GM21619 (cell line): ENCODE results near the gene CNKSR2.
"Not testable (repeated sequence)": the region's sequence is repeated elsewhere in the genome, so short reads cannot be mapped to it uniquely, and the experiment has no call there.

Experiments
- ATAC-seq: cut with Tn5 transposase; IDR thresholded peaks from one replicate; pipeline ENCODE4 v1.9.1; 2021; ENCODE audit not compliant: unreplicated experiment

CNKSR2 gene

GRCh38 chrX:21438792-21439191 is 64.6 kb downstream of the CNKSR2 start:
- ATAC-seq: peak; percentile 96

DNA sequence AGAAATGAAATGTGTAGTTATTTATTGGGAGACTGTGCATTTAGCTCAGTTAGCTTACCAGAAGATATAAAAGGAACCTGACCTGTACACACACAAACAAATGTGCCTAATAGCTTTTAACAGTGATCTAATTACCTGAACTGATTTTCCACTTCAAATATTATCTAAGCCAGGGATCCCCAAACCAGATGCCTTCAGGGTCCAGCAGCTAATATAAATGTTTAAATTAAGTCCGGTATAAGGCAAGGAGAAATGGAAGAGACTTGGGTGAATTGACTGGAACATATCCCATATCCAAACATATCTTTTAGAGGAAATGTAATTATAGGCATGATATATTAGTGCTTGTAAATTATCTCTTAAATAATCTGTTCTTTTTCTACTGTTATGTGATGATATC is 66.7 kb downstream of the CNKSR2 start:
- no peak for ATAC-seq

GRCh38 chrX:21457718-21458117 is 83.5 kb downstream of the CNKSR2 start:
- ATAC-seq: no peak

GRCh38 chrX:21469071-21469470 is 94.9 kb downstream of the CNKSR2 start:
- no peak for ATAC-seq

DNA sequence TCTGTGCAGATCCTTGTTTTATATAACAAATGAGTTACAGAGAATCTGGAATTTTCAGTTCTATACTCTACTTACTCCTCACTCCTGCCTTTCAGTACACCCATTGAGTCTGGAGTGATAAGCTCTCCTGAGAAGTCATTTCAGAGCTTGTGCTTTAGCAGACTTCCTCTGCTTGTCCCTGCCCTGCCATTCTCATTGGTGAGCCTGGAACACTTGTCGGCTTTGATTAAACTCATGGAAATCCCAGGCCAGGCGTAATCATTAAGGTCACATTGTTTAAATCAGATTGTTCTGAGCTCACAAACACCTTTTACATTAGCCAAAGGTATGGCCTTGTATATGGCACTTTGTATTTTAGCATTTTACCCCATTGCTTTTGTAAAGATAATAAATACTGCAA is 102.7 kb downstream of the CNKSR2 start:
- no peak for ATAC-seq

DNA sequence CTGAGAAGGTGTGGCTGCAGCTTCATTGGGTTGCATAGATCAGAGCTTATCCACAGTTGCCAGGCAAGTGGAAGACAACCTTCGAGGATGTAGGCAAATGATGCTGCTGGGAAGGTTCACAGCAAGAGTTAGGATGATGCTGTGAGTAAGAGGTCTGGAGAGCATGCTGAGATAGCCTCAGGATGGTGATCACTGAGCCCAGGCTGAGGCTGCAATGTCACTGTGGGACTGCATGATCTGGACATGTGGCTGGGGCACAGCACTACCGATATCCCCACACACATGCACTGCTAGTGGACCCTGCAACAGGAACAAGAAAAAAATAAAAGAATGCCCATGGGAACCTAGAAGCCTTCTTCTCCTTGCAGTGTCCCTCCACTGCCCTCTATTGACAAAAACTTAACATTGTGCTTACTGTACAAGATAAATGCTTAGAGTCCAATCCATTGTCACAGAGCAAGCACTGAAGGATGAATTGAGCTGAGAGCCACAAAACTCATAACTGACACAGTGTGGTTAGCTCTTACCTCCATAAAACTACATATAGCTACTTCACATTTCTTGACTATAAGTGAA is 105.6 kb downstream of the CNKSR2 start:
- ATAC-seq: no peak

DNA sequence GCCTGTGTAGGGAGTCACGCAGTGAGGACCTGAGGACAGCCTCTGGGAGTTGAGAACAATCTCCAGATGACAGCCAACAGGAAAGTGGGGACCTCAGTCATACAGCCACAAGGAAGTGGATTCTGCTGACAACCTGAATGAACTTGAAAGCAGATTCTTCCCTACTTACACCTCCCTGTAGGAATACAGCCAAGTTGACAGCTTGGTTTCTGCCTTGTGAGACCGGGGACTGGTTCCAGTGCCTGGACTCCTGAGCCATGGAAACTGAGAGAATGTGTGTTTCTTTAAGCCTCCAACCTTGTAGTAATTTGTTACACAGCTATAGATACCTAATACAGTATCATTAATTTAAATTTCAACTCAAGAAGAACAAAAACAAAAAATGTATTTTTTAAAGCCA is 107.5 kb downstream of the CNKSR2 start:
- no peak for ATAC-seq

DNA sequence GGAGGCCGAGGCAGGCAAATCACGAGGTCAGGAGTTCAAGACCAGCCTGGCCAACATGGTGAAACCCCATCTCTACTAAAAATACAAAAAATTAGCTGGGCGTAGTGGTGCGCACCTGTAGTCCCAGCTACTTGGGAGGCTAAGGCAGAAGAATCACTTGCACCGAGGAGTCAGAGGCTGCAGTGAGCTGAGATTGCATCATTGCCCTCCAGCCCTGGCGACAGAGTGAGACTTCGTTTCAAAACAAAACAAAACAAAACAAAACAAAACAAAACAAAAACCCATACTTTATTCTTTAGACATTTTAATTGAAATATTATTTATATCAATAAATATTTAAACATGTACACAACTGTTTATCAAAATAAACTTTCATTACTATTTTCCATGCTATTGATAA is 109.8 kb downstream of the CNKSR2 start:
- not testable (repeated sequence) for ATAC-seq

GRCh38 chrX:21487832-21488231 is 113.6 kb downstream of the CNKSR2 start:
- ATAC-seq: no peak

GRCh38 chrX:21490341-21490740 is 116.1 kb downstream of the CNKSR2 start:
- ATAC-seq: no peak

GRCh38 chrX:21493226-21493830 is 119.1 kb downstream of the CNKSR2 start:
- ATAC-seq: no peak

GRCh38 chrX:21503593-21503992 is 129.4 kb downstream of the CNKSR2 start:
- ATAC-seq: peak; percentile 78

GRCh38 chrX:21509912-21510311 is 135.7 kb downstream of the CNKSR2 start:
- no peak for ATAC-seq

GRCh38 chrX:21524008-21524407 is 149.8 kb downstream of the CNKSR2 start:
- ATAC-seq: no peak

GRCh38 chrX:21528076-21528475 is 153.9 kb downstream of the CNKSR2 start:
- ATAC-seq: no peak

DNA sequence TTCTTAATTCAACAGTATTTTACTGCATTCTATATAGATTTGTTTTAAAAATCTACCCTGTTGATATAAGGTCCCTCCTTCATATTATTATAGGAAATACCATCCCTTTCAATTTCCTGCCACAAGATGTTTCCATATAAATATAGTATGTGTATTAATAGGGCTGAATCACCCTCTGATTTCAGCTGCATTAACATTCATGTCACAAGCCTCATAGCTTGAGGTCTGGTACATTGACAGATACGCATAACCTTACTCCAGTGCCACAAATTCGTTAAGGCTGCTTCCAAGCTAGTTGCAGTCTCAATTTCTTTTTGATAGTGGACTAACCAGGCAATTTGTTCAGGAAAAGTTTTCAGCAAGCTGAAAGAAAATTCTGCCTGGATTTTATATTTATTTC is 155.6 kb downstream of the CNKSR2 start:
- no peak for ATAC-seq

DNA sequence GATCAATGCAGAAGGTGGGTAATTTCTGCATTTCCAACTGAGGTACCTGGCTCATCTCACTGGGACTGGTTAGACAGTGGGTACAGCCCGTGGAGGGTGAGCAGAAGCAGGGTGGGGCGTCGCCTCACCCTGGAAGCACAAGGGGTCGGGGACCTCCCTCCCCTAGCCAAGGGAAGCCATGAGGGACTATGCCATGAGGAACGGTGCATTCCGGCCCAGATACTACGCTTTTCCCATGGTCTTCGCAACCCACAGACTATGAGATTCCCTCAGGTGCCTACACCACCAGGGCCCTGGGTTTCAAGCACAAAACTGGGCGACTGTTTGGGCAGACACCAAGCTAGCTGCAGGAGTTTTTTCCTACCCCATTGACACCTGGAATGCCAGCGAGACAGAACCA is 170.4 kb downstream of the CNKSR2 start:
- not testable (repeated sequence) for ATAC-seq

DNA sequence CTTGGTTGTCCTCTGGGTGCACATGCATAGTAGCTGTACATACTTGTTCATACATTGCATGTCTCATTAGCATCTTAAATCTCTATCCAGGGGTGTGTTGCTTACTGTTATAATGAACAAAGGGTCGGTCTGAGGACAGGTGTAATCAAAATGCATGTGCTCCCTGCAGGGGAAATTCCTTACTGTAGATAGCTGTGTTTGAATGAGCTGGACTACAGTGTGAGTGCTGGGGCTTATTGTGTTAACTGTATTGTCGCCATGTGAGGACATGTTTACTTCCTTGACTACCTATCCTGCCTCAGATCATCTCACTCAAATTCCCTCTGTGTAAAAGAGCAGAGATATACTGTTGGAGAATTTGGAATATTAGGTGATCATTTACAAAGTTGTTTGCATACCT is 185.2 kb downstream of the CNKSR2 start:
- no peak for ATAC-seq

DNA sequence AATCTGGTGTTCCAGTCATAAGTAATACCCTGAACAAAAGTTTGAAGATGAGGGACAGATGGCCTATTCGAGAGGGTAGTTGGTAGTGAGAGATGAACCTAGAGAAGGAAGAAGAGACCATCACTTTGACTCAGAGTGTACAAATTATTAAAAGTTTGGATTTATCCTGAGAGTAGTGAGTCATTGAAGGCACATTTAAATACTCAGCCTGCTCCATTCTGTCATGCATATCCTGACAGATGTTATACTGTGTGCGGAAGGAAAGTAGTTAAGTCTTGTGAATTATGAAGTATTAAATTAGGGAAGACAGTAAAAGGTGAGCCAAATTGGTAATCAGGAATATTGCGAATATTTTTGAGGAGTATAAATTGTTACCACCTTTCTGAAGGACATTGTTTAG is 190.8 kb downstream of the CNKSR2 start:
- no peak for ATAC-seq

DNA sequence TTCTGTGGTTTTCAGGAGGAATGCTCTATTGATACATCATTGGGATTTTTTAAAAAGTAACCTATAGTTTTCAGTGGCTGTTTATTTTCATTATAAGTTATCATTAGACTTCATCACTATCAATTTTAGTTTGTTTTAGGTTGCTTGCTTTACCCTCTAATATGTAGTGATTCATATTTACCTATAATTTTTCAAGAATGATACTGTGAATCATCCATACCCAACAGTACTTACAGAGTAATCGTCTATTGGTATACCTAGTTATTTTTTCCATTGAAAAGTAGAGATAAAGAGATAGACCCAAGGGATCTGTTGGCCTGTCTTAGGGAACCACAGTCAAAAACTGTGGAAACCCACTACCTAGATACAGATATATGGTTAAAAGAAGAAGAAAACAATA is 200.6 kb downstream of the CNKSR2 start:
- no peak for ATAC-seq

GRCh38 chrX:21581479-21581878 is 207.3 kb downstream of the CNKSR2 start:
- no peak for ATAC-seq

DNA sequence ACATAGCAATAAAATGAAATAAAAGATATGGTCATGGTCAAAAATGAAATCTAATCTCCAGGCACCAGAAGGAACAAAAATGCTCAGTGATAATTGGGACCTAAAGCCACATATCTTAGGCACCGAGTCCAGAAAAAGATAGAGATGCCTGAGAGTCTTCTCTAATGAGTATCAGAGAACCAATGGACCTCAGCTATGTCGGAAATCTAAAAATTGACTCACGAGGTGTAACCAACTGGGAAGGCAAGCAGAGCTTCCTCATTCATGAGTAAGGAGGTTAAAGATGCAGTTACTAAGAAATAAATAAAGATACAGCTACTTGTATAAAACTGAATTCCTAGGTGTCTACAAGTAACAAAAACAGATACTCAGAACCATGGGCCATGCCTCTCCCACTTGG is 211.8 kb downstream of the CNKSR2 start:
- no peak for ATAC-seq
